Heart left ventricle (tissue), 13 donors: ENCODE data around the gene TANK.

Source experiments
- POLR2A ChIP-seq, 2 donors: fragments of 450-650 bp; IDR thresholded peaks; one replicate each; pipeline ENCODE4 v1.6.1; 2017; ENCODE audit warnings: antibody characterized with exemption in 2 of 2, mild to moderate bottlenecking in 2 of 2, moderate library complexity in 2 of 2
- TF ChIP-seq, protein P1 (sequence below), 12 donors: fragments of 200-600 bp; sonication (generic) in 4 of 12; IDR thresholded peaks; one replicate each; pipeline versions ENCODE4 v1.5.0 to v1.8.0; 2018 to 2022; ENCODE audit warnings: antibody characterized with exemption in 12 of 12, mild to moderate bottlenecking in 5 of 12
- donor health status: ischemic (EF 13 %, LVEDD 7.1; RV severe dilation, severe dysfunction).
- donor health status: DM: no; HTN: yes; CAD: no.
- donor health status: DM: no; HTN: no; CAD: no.
- donor health status: ischemic (EF 25% LVEDD 6.9; RV normal size, moderate dysfunction).
- donor health status: ischemic (EF 25% LVEDD 5.7; RV mildly dilated, moderate dysfunction).
- donor health status: ischemic (EF 35%, LVEDD 5.7; RV mildly dilated, moderate dysfunction).
- donor health status: nonischemic (EF 11% LVEDD 7.7; RV severe dilation, severe dysfunction).
- donor health status: DM: yes; HTN: yes; CAD: no.
- donor health status: PGD.
- donor health status: ischemic (EF 29% LVEDD 5.4; RV normal size, mild dysfunction).
- donor health status: nonischemic (EF 23%, LVEDD 6.1; RV moderate dilation, normal function).

DNA sequence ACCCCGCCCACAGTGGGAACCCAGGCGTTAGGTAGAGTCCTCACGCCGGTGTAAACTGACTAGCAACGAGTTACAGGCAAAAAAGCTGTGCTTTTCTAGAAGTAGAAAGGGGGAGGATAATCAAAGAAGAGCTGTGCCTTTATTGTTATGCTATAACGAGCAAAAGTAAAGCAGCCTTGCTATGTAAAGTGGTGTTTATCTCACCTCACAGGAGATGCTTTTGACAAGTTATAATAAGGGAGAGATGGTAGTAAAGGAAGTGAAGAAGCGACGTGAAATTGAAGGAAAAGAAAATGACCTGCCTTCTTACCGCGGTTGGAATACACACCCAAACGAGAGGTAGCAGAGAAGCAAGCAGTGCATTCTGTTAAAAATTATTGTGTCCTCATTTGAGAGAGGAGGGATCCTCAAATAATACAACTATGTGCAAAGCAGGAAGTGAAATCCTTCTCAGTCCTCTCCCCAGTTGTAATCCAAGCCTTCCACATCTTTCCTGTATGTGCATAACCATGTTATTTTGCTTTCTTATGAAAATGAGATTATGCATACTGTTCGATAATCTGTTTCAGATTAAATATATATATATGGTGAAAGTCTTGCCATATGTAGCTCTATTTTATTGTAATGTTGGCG is 962 bp downstream of the TANK start:
- TF ChIP-seq, protein P1, sequence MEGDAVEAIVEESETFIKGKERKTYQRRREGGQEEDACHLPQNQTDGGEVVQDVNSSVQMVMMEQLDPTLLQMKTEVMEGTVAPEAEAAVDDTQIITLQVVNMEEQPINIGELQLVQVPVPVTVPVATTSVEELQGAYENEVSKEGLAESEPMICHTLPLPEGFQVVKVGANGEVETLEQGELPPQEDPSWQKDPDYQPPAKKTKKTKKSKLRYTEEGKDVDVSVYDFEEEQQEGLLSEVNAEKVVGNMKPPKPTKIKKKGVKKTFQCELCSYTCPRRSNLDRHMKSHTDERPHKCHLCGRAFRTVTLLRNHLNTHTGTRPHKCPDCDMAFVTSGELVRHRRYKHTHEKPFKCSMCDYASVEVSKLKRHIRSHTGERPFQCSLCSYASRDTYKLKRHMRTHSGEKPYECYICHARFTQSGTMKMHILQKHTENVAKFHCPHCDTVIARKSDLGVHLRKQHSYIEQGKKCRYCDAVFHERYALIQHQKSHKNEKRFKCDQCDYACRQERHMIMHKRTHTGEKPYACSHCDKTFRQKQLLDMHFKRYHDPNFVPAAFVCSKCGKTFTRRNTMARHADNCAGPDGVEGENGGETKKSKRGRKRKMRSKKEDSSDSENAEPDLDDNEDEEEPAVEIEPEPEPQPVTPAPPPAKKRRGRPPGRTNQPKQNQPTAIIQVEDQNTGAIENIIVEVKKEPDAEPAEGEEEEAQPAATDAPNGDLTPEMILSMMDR (IDR thresholded peaks at IDR 0.05), result no peak
- TF ChIP-seq POLR2A (IDR thresholded peaks at IDR 0.05), result no peak
